ENCODE data around the gene TEX11.
"Not testable (repeated sequence)": the region's sequence is repeated elsewhere in the genome, so short reads cannot be mapped to it uniquely, and the experiment has no call there.

The TEX11 gene

DNA sequence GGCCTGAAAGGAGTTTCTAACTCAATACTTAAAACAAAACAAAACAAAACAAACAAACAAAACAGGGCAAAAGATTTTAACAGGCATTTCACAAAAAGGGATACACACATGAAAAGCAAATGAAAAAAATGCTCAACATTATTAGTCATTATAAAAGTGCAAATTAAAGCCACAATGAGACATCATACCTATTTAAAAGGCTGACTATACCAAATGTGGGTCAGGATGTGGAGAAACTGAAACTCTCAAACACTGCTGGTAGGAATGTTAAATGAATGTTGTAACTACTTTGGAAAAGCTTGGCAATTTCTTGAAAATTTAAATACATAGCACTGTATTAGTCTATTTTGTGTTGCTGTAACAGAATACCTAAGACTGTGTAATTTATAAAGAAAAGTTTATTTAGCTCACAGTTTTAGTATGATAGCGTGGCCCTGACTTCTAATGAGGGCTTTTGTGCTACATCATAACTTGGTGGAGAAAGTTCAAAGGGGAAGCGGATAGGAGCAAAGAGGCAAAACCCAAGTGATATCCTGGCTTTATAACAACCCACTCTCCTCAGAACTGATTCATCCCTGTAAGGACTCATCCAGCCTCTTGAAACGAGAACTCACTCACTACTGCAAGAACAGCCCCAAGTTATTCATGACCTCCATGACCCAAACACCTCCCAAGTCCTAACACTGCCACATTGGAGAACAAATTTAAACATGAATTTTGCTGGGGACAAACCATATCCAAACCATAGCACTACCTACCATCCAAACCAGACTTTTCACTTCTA lies 214.0 kb downstream of the TEX11 start:
- TF ChIP-seq, protein P1, sequence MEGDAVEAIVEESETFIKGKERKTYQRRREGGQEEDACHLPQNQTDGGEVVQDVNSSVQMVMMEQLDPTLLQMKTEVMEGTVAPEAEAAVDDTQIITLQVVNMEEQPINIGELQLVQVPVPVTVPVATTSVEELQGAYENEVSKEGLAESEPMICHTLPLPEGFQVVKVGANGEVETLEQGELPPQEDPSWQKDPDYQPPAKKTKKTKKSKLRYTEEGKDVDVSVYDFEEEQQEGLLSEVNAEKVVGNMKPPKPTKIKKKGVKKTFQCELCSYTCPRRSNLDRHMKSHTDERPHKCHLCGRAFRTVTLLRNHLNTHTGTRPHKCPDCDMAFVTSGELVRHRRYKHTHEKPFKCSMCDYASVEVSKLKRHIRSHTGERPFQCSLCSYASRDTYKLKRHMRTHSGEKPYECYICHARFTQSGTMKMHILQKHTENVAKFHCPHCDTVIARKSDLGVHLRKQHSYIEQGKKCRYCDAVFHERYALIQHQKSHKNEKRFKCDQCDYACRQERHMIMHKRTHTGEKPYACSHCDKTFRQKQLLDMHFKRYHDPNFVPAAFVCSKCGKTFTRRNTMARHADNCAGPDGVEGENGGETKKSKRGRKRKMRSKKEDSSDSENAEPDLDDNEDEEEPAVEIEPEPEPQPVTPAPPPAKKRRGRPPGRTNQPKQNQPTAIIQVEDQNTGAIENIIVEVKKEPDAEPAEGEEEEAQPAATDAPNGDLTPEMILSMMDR (IDR thresholded peaks at IDR 0.05; ENCODE audit: control insufficient read depth, insufficient read depth, low read depth, low read length, missing control alignments): no peak
- H3K4me3 ChIP-seq (ENCODE audit: control insufficient read depth, low read depth, low read length): no peak overlapping the region
- no peak for DNase-seq (ENCODE audit: low read depth)

GRCh38 chrX:70679455-70679854 lies 229.1 kb downstream of the TEX11 start:
- H3K4me3 ChIP-seq (ENCODE audit: control insufficient read depth, low read depth, low read length); DNase-seq (ENCODE audit: low read depth): not testable (repeated sequence)

DNA sequence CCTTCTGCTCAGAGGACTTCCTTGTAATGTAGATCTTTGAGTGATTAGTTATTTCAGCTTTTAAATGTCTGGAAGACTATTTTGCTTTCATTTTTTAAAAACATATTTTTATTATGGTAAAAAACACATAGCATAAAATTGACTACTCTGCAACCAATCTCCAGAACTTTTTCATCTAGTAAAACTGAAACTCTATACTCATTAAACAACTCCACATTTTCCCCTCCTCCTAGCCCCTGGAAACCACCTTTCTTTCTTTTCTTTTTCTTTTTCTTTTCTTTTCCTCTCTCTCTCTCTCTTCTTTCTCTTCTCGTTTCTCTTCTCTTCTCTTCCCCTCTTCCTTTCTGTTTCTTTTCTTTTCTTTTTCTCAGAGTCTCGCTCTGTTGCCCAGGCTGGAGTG lies 233.2 kb downstream of the TEX11 start:
- TF ChIP-seq, protein P1 (IDR thresholded peaks at IDR 0.05; ENCODE audit: control insufficient read depth, insufficient read depth, low read depth, low read length, missing control alignments): no peak
- no peak for DNase-seq (ENCODE audit: low read depth)
- H3K4me3 ChIP-seq (ENCODE audit: control insufficient read depth, low read depth, low read length): no peak overlapping the region

- DNase-seq (ENCODE audit: low read depth): no peak
- no peak overlapping the region for H3K4me3 ChIP-seq (ENCODE audit: control insufficient read depth, low read depth, low read length)
- TF ChIP-seq, protein P1 (IDR thresholded peaks at IDR 0.05; ENCODE audit: control insufficient read depth, insufficient read depth, low read depth, low read length, missing control alignments): no peak
Observed at GRCh38 chrX:70672326-70672725, 236.2 kb downstream of the TEX11 start.

GRCh38 chrX:70669120-70669519 lies 239.4 kb downstream of the TEX11 start:
- no peak overlapping the region for H3K4me3 ChIP-seq (ENCODE audit: control insufficient read depth, low read depth, low read length)
- no peak for DNase-seq (ENCODE audit: low read depth)
- TF ChIP-seq, protein P1 (IDR thresholded peaks at IDR 0.05; ENCODE audit: control insufficient read depth, insufficient read depth, low read depth, low read length, missing control alignments): no peak

GRCh38 chrX:70664726-70665125 lies 243.8 kb downstream of the TEX11 start:
- no peak overlapping the region for H3K4me3 ChIP-seq (ENCODE audit: control insufficient read depth, low read depth, low read length)
- TF ChIP-seq, protein P1 (IDR thresholded peaks at IDR 0.05; ENCODE audit: control insufficient read depth, insufficient read depth, low read depth, low read length, missing control alignments): peak; percentile 45
- no peak for DNase-seq (ENCODE audit: low read depth)

GRCh38 chrX:70661124-70661523 lies 247.4 kb downstream of the TEX11 start:
- not testable (repeated sequence) for H3K4me3 ChIP-seq (ENCODE audit: control insufficient read depth, low read depth, low read length); DNase-seq (ENCODE audit: low read depth)

- not testable (repeated sequence) for DNase-seq (ENCODE audit: low read depth); H3K4me3 ChIP-seq (ENCODE audit: control insufficient read depth, low read depth, low read length)
Observed at GRCh38 chrX:70657546-70657945, 251.0 kb downstream of the TEX11 start.

Measured in AG09309 (cell line).